Mesenteric fat pad (tissue), 1 donor: ENCODE data around the gene TREML4. TPM values are rescaled to one million over a fixed set of nuclear protein-coding genes. Genes with fewer than 3 reads are reported as not detected.

Experiments used
- DNase-seq: peaks from one replicate; pipeline ENCODE4 v3.0.0-alpha.2; 2020; ENCODE audit warnings: low spot score
- total RNA-seq: library from RNA; stranded (reverse); fragmentation: NEBNext Ultra II Directional; extraction: Animal tissue kit (Norgen Biotek cat#: 25700); gene quantifications from one replicate; pipeline ENCODE4 v1.2.1, GENCODE V29; 2021
- donor health status: DM: yes; HTN: yes; CAD: no.

The TREML4 gene
- total RNA-seq, 1 donor from 2014 or later = 0.67 TPM

DNA sequence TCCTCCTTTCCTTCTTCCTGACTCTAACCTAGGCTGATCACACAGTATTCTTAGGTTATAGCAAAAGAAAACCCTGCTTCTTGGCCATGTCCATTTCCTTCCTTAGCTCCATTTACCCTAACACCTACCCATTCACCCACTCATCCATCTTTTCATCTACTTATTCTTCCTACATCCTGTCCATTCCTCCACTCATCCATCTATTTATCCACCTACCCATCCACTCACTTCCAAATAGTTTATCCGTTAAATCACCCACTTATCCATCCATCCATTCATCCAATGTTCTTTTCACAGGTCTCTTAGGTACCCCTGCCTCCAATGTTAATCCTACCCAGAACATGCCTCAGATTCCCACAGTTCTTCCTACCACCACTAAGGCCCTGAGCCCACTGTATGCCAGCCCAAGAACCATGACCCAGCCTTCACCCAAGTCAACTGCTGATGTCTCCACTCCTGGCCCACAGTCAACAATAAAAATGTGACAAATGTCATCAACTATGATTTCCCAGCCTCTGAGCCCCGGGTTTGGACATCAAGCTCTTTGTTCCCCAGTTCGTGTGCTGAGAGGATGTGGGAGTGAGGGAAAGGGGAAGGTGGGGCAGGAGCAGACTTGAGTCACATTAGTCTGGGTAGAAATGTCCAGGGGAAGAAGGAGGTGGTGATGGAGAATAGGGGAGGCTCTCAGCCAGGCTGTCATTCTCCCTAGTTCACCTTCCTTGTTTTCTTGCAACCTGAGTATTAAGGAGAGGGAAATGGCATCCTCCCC, 24.4 kb downstream of the TREML4 start:
- DNase-seq = no peak

GRCh38 chr6:41255110-41255509, 27.0 kb downstream of the TREML4 start:
- DNase-seq = no peak

GRCh38 chr6:41255638-41256246, 27.6 kb downstream of the TREML4 start:
- no peak for DNase-seq

DNA sequence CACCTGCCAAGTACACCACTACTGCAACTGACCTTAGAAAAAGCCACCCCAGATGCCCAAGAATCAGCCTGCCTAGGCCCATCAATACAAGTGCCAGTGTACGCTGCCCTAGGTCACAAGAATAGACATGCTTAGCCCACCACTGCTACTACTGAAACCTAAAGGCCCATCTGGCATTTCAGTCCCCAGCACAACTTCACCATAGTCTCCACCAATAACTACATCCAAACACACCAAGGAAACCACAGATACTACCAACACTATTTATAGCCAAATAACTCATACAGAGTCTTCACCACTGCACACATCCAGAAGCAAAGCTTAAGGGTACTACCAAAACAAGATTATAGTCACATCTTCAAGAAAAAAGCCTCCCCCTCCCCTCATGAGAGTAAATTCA, 28.2 kb downstream of the TREML4 start:
- DNase-seq = no peak

DNA sequence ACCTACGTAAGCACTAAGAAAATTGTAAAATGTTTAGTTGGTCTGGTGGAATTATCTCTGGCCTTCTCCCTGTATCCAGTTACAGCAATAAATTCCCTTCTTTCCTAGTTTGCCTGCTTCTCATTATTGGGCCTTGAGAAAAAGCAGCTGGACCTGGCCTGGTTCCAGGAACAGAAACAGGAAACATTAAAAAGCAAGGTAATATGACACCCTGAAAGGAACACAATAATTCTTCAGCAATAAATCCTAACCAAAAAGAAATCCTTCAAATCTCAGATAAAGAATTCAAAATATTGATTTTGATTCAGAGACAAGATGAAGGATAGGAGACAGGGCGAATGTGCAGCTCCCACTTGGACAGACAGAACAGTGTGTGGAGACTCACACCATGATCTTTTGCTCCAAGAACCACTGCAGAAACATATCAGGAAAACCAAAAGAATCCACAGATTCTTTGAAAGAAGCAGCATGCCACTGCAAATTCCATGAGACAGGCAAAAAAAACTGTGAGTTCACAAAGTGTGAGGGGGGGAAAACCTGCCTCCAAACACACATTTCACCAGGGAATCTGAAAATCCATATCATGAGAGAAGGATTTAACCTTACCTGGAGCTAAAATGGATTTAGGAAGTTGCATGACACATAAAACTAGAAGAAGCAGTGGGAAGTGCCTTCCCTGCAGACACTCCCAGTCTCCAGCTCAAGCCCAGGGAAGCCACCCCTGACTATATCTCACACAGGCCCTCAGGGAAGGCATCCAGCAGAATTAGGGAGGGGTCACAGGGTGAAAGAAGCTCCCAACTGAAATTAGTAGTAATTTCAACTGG, 29.4 kb downstream of the TREML4 start:
- no peak for DNase-seq

DNA sequence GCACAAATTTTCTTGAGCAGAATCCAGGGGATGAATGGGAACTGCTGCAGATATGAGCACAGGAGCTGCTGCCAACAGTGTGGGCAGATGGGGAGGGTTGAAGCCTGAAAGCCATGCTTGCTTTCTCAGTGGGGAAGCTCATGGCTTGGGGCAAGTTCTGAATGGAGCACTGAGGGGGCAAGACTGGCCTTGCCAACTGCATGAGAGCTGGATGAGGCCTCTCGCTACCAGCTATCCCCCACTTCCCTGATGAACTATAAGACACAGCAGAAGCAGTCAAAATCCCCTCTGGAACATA, 30.0 kb downstream of the TREML4 start:
- DNase-seq = no peak

DNA sequence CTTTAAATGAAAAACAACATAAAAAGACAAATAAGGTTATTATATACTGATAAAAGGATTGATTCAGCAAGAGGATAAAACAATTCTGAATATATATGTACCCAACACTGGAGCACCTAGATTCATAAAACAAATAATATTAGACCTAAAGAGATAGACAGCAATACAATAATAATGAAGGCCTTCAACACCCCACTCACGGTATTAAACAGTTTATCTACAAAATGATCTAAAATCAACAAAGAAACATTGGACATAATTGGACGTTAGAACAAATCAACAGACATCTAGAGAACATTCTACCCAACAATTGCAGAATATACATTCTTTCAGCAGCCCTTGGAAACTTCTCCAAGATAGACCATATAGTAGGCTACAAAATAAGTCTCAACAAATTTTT, 34.3 kb downstream of the TREML4 start:
- no peak for DNase-seq

DNA sequence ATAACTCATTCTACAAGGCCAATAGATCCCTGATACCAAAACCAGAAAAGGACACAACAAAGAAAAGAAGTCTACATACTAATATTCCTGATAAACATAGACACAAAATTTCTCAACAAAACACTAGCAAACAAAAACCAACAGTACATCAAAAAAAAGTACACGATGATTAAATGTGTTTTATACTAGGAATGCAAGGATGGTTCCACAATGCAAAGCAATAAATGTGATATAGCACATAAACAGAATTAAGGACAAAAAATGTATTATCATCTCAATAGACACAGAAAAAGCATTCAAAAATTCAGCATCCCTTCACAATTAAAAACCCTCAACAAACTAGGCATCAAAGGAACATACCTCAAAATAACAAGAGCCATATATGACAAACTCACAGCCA, 35.1 kb downstream of the TREML4 start:
- no peak for DNase-seq

GRCh38 chr6:41266541-41266940, 38.4 kb downstream of the TREML4 start:
- no peak for DNase-seq

DNA sequence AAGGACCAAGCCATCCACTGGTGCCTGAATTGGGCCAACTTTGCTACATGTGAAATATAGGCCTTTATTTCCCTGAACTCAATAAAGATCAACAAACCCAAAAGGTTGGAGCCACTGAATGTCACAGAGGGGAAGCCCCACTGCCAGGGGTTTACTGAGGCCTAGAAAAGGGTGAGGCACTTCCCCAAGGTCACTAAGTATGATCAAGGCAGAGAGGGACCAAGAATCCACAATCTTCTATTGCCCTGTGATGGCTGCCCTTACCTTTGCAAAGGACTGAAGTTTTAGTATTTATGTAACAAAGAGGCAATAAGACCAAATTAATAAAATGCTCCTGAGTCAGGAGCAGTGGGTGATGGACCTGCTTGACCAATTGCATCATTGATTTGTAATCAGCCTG, 40.3 kb downstream of the TREML4 start:
- no peak for DNase-seq

GRCh38 chr6:41269166-41269565, 41.0 kb downstream of the TREML4 start:
- DNase-seq = no peak

DNA sequence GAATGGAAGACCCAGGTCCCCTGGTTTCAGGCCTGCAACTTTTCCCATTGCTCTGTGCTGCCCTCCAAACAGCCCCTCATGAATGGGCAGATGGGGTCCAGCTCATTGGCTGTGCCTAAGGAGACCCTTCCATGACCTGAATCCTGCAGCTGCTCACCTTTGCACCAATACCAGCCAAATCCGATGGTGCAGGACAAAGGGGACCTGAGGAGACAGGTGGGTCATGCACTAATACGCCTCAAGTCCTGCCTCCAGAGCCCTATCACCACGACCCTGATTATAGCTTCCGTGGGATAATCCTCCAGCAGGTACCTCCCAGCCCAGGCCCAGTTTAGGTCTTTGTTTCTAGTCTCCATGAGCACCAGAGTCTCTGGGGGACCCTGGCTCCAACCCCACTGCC, 41.6 kb downstream of the TREML4 start:
- DNase-seq = peak; percentile 35

GRCh38 chr6:41271901-41272395, 43.8 kb downstream of the TREML4 start:
- peak; percentile 88 for DNase-seq

DNA sequence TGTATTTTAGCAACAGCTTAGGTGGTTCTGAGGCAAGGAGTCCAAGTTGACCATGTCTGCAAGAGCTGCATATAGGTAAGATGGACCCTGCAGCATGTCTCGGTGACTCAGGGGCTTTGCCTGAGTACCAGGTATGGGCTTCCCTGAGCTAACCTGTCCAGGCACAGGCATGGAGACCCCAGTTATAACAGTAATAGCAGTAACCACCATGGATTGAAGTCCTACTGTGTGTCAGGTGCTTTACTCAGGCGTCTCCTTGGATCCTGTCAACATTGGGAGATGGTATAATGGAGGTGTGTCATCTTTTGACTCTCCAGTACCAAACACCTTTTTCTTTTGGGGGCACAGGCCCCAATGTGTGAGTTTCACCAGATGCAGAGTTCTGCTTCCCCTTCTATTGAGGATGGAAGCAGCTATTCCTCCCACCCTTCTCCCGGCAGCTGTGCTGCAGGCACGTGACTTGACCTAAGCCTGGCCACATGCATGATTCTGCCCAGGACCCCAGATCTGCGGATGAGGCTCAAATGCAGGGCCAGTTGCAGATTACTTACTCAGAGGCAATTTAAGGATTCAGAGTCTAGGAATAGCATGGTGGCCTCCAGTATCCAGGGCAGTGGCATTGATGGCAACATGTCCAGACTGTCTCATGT, 44.6 kb downstream of the TREML4 start:
- DNase-seq = no peak

GRCh38 chr6:41273714-41274113, 45.6 kb downstream of the TREML4 start:
- no peak for DNase-seq

DNA sequence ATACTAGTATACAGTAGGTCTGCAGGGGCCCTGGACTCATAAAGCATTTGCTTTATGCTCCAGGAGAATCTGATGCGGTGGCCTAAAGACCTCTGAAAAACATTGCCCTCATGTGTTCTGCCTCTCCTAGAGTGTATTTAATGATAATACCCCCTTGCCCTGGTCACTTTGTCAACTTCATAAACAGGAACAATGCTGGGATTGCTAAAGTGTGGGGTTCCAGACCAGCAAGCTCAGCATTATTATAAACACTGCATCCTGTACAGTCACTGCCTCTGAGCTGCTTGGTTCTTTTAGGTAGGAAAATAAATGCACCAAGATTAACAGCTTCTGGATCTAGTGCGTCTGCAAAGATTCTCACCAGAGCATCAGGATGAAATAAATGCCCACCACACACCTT, 46.1 kb downstream of the TREML4 start:
- no peak for DNase-seq

- DNase-seq = no peak
These were observed 47.3 kb downstream of the TREML4 start for GRCh38 chr6:41275489-41275888.

DNA sequence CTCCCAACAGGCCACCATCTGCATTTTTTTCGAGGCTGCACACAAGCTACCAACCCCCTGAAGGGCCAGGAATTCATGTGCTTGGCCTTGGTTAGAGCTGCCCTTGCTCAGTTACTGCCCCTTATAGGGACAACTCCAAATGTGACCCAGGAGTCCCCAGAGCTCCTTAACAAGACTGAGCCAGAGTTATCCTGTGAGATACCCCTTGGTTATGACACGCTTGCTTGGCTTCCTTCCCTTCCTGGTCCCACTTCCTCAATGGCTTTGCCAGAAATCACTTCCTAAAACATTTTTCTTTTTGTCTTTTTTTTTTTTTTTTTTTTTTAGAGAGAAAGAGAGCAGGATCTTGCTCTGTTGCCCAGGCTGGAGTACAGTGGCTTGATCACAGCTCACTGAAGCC, 49.5 kb downstream of the TREML4 start:
- no peak for DNase-seq

DNA sequence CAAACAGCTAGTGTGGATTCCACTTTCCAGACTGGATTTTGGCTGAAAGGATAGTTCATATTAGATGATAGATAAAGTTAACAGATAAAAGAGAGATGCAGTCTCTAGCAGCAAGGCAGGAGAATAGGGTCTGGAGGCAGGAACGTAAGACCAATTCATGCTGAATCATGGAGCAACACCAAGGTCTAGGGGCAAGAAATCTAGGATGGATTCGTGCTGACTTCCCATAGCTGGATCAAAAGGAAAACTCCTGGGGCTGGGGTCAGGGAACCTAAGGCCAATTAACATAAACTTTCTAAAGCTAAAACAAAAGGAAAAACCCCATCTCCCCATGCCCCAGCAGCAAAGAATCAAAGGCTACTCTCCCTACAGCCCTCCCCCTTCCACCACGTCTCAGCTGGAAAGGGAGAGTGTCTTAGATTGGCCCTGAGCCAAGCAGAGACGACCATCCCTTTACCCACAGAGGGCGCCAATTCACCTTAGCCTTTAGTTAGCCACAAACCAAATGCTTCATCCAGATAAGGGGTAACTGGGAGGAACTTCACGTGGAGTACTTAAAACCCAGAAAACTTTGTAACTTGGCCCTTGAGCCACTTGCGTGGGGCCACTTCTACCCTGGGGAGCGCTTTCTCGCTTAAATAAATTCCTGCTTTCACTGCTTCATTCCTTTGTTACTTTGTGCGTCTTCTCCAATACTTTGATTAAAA, 50.7 kb downstream of the TREML4 start:
- DNase-seq = no peak

DNA sequence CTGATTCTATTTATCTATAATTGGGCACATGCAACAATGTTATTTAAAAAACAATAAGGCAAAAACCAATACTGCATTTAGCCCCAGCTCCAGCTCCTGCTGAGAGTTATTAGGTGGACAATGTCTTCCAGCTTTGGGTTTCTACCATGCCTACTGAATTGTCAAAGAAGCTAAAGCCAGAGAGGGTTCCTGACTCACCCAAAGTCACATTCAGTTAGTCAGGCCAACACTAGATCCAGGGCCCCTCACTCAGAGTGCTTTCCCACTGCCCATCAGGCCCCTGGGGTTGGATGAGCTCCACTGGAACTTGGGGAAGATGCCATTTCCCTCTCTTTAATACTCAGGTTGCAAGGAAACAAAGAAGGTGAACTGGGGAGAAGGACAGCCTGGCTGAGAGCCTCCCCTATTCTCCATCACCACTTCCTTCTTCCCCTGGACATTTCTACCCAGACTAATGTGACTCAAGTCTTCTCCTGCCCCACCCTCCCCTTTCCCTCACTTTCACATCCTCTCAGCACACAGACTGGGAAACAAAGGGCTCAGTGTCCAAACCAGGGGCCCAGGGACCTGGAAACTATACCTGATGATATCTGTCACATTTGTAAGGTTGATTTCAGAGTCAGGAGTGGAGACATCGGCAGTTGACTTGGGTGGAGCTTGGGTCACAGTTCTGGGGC, 52.4 kb downstream of the TREML4 start:
- no peak for DNase-seq

GRCh38 chr6:41283600-41283999, 55.5 kb downstream of the TREML4 start:
- DNase-seq = no peak
